HG02870 (cell line): ENCODE data around the gene TFDP2.
"Not testable (repeated sequence)": the region's sequence is repeated elsewhere in the genome, so short reads cannot be mapped to it uniquely, and the experiment has no call there.

ENCODE experiments used
- ATAC-seq: cut with Tn5 transposase; IDR thresholded peaks from one replicate; pipeline ENCODE4 v1.9.1; 2021; ENCODE audit warnings: mild to moderate bottlenecking, moderate library complexity; ENCODE audit not compliant: unreplicated experiment

Gene TFDP2

DNA sequence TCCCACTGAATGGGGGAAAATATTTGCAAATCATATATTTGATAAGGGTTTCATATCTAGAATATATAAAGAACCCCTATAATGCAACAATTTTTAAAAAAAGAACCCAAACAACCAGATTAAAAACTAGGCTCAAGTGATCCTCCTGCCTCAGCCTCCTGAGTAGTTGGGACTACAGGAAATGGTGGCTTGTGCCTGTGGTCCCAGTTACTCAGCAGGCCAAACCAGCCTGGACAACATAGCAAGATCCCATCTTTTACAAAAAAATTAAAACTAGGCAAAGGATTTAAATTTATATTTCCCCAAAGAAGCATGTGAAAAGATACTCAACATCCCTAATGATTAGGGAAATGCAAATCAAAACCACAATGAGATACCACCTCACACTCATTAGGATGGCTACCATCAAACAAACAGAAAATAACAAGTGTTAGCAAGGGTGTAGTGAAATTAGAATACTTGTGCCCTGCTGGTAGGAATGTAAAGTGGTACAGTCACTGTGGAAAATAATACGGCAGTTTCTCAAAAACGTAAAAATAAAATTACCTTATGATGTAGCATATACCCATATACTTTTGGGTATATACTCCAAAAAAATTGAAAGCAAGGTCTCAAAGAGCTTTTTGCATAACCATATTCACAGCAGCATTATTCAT lies 19.7 kb downstream of the TFDP2 start:
- no peak for ATAC-seq

DNA sequence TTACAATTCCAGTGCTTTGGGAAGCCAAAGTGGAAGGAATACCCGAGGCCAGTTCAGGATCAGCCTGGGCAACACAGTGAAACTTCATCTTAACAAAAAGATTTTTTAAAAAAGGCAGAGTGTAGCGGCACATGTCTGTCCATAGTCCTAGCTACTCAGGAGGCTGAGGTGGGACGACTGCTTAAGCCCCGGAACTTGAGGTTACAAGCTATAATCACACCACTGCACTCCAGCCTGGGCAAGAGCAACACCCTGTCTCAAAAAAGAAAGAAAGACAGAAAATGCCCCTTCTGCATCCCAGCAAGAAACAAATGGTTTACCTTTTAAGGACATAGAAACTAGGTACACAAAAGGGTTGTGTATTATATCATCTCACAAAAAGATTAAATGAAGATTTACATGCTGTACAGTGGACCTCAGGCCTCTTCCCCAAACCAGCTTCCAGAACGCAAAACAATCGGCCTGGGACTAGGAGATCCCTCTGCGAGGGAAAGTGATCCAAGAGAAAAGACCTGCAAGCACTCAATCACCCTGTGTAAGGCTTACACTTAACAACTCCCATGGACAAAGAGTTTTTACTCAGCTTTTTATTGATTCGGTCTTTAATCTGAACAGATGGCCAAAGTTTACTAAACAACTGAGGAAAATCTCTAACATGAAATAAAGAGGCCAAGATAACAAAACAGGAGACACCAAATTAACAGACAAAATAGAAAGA lies 21.2 kb downstream of the TFDP2 start:
- ATAC-seq, result no peak

DNA sequence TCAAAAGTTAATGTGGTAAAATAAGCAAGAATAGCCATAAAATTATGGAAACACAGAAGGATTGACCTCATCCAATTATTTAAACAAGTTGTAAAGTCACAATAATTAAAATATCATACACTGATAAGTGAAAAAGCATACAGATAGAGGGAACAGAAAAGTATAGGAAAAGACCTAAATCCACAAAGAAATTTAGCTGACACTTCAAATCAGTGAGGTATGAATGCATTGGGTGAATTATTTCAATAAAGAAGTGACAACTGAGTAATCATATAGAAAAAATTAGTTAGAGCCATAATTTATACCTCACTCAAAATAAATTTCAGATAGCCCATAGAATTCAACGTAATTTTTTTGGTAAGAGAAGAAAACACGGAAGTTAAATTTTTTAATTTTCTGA lies 25.1 kb downstream of the TFDP2 start:
- ATAC-seq, result no peak

DNA sequence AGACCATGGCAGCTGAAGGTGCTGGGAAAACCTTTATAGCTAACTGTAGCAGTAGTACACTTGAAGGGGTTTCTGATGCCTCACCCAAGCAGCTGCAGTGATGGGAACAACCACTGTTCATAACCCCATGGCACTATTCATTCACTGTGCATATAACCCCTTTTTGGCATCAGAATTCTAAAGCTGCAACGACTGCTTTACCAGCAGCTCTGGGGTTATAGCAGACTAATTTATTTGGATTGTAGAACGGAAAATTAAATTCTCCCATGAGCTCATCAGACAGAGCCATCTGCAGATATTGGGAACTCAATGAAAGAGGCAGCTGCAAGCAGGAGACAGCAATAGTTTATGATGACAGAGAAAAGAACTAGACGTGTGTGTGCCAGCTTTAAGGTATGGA lies 28.6 kb downstream of the TFDP2 start:
- no peak for ATAC-seq

DNA sequence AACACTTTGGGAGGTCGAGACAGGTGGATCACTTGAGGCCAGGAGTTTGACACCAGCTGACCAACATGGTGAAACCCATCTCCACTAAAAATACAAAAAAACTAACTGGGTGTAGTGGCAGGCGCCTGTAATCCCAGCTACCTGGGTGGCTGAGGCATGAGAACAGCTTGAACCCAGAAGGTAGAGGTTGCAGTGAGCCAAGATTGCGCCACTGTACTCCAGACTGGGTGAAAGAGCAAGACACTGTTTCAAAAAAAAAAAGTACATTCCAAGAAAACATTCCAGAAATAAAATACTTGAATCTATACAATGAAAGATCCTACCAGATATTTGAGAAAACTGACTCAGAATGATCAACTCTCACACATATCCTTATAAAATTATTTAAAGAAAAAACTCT lies 30.4 kb downstream of the TFDP2 start:
- ATAC-seq, result no peak

DNA sequence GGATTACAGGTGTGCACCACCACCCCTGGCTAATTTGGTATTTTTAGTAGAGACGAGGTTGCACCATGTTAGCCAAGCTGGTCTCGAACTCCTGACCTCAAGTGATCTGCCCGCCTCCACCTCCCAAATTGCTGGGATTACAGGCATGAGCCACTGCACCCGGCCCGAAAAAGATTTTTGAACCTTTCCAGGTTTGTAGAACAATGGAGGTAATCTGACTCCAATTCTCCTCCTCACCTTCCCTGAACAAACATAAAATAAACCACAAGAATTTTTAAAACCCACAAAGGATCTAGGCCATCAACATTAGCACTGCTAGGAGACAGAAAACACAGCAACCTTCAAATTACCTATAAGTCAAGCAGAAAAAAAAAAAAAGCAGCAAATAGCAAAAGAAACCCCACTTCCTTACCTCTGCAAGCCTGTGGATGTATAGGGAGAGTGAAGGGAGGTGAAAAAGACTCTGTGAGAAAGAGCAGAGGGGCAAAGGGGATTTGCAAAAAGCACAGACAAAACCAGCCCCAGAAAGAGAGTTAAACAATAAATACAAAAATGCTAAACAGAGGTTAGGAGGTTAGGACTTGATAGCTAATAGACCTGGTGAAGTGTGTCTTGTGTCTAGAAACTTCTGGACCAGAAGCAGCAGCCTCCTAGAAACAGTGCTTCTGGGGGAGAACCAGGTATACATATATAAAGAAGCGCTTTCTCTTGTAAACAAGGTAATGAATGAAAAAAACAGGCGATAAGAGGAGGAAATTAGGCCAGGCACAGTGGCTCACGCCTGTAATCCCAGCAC lies 32.1 kb downstream of the TFDP2 start:
- no peak for ATAC-seq

DNA sequence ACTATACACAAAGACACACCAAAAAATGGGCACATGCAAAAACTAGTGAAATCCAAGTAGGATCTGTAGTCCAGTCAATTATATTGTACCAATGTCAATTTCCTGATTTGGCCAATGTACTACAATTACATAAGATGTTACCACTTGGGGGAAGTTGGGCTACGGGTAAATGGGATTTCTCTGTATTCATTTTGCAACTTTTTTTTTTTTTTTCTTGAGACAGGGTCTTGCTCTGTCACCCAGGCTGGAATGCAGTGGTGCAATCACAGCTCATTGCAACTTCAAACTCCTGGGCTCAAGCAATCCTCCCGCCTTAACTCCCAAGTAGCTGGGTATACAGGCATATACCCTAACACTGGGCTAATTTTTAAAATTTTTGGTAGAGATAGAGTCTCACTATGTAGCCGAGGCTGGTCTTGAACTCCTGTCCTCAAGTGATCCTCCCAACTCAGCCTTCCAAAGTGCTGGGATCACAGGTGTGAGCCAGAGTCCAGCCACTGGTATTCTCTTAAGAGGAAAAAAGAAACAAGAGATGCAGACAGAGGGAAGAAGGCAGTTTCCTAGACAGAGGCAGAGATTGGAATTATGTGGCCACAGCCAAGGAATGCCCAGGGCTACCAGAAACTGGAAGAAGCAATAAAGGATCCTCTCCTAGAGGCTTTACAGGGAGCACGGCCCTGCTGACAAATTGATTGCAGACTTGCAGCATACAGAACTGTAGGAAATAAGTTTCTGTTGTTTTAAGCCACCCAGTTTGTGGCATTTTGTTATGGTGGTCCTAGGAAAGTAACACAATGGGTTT lies 33.3 kb downstream of the TFDP2 start:
- no peak for ATAC-seq

DNA sequence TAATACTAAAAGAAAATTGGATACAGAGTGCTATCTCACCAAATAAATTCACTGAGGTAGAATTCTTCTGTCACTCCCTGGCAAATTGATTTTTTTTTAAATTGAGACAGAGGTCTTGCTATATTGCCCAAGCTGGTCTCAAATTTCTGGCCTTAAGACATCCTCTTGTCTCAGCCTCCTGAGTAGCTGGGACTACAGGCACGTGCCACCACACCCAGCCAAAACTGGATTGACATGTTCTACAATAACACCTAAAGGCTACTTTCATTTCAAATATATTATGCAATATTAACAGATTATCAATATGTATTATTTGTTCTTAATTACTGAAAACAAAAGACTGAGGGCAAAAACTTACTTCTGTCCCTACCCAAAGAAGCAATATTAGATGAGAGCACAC lies 36.7 kb downstream of the TFDP2 start:
- ATAC-seq, result no peak

DNA sequence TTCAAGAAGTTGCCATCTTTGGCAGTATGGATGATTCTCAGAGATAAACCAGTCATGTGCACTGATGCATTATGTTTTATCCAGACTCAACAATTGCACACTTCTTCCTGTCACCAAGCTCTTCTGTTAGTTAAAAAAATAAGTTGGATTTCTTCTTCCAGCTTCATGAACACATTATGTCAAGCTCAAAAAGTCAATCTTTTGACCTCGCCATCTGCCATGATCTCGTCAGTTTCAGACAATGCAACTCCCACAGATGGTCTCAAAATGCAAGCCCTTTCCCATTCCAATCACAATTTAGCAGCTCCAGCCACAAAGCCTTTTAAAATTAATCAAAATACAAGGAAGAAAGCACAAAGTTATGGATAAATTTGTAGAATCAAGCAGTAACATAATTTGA lies 42.8 kb downstream of the TFDP2 start:
- no peak for ATAC-seq

DNA sequence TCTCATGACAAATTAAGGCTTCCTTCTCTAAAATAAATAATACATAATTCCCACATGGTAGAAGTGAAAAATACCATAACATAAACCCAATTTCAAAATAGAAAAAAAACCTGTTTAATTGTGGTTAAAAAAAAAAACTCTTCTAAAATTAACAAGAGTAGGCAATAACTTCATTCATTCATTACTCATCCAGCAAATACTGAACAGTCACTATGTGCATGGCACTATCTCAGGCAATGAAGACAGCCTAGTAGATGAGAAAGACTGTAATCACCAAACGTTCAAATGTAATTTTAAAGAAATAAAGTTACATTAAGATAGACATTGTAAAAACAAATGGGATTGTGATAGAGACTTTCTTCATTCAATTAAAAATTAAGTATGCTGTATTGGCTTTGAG lies 43.4 kb downstream of the TFDP2 start:
- no peak for ATAC-seq

DNA sequence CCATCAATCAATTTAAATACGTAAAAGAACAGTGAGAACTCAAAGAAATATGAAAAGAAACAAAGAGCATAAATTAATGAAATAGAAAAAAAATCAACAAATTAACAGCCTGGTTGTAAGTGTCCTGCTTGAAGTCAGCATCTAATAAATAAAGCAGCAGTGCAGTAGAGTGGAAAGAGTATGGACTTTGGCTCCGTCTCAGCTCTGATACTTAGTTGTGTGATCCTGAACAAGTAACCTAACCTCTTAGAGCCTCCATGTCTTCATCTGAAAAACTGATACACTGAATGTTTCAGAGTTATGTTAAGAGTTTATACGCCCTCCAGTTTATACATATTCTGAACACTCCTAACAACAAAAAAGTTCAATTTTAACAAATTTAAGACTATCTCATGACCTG lies 44.6 kb downstream of the TFDP2 start:
- no peak for ATAC-seq

DNA sequence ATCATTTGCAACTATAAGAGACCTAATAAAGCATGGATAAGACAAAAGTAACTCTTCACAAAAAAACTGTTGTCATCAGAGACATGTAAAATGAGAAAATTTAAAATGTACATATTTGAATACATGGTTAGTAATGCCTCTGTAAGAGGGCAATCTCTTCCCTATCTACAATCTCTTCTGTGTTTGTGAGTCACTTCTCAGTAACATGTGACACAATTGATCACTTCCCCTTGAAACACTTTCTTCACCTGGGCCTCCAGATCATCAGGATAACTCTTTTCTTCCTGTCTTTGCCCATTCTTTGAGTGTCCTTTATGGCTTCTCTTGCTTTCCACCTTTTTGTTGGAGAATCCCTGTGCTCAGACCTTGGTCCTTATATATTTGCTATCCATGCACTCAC lies 50.4 kb downstream of the TFDP2 start:
- ATAC-seq, result no peak

DNA sequence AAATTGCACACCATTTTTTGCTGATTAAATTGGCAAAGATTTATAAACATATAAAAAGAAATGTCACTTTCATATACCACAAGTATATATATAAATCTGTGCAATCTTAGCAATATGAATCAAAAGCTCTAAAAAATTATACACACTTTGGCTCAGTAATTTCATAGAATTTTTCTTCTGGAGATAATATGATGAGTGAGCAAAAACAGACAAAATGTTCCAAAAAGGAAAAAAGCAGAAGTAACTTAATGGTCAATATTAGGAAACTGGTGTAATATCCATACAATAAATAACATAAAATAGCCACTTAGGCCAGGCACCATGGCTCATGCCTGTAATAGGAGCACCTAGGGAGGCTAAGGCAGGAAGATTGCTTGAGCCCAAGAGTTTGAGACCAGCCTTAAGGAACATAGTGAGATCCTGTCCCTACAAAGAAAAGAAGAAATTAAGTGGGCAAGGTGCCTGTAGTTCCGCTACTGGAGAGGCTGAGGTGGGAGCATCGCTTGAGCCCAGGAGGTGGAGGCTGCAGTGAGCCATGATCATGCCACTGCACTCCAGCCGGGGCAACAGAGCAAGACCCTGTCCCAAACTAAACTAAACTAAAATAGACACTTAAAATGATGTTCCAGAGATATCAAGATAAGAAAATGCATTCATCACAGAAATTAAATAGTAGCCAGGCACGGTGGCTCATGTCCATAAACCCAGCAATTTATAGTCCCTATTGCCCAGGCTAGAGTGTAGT lies 52.1 kb downstream of the TFDP2 start:
- no peak for ATAC-seq

DNA sequence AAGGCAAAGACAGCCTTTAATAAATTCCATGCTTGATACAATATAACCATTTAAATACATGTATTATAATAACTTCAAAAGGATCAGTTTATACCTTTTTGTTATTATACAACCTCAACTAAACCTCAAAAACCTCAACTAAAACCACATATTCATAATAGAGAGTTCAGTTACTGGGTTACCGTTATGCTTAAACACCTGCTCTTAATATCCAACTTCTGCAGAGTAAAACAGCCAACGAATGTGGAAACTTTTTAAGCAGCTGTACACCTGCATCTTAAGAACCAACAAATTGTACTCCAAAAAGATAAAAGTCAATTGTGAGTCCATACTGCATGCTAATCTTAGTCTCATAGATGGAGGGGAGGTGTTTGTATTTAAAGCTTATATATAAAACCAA lies 53.5 kb downstream of the TFDP2 start:
- ATAC-seq, result no peak

DNA sequence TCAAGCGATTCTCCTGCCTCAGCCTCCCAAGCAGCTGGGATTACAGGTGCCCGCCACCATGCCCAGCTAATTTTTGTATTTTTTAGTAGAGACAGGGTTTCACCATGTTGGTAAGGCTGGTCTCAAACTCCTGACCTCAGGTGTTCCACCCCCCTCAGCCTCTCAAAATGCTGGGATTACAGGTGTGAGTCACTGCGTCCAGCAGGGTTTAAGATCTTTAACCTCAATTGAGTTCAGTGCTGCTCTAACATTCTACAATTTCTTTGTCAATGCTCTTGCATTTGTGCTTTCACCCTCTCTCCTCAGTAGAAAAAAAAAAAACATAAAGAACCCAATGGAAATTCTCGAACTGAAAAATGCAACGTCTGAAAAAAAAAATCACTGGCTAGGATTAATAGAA lies 60.4 kb downstream of the TFDP2 start:
- not testable (repeated sequence) for ATAC-seq

DNA sequence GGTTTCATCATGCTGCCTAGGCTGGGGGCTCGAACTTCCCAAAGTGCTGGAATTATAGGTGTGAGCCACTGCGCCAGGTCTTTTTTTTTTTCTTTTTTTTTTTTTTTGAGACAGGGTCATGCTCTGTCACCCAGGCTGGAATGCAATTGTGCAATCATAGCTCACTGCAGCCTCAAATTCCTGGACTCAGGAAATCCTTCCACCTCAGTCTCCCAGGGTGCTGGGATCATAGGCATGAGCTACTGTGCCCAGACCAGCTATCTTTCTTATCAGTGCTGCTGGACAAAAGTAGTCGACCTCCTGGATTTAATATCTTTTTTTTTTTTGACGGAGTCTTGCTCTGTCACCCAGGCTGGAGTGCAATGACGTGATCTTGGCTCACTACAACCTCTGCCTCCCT lies 60.8 kb downstream of the TFDP2 start:
- no peak for ATAC-seq

DNA sequence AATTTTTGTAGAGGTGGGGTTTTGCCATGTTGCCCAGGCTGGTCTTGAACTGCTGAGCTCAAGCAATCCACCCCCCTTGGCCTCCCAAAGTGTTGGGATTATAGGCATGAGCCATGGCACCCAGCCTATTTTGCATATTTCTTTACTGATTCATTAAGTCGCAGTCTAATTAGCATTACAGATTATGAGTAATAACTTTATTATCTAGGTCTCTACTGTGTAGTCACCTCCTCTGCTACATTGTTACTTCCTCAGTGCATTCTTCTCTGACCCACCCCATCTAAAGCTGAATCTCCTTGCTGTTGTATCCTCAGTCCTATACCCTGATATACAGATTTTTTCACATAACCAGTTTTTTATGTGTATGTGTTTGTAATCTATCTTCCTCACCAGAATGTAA lies 61.7 kb downstream of the TFDP2 start:
- no peak for ATAC-seq

DNA sequence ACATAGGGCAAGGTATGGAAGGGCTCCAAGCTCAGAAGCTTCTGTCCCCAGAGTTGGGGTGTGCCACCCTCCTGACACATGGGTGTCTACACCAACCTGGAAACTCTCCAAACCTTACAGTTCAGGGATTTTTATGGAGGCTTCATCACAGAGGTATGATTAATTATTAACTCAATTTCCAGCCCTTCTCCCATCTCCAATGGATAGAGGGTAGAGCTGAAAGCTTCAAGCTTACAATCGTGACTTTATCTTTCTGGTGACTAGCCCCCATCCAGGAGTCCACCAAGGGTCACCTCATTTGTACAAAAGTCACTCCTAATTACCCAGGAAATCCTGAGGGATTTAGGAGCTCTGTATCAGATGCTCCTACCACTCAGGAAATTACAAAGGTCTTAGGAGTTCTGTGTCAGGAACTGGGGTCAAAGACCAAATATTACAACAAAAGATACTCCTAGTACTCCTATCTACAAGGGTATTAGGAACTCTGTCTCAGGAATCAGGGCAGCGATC lies 62.7 kb downstream of the TFDP2 start:
- ATAC-seq, result no peak

DNA sequence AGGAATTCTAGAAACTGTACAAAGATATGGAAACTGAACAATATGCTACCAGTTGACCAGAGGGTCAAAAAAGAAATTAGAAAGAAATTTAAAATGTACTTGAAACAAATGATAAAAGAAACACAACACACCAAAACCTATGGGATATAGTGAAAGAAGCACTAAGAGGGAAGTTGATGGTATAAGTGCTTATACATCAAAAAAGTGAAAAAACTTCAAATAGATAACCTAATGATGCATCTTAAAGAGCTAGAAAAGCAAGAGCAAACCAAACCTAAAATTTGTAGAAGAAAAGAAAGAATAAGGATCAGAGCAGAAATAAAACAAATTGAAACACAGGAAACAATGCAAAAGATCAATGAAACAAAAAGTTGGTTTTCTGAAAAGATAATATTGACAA lies 68.2 kb downstream of the TFDP2 start:
- no peak for ATAC-seq

DNA sequence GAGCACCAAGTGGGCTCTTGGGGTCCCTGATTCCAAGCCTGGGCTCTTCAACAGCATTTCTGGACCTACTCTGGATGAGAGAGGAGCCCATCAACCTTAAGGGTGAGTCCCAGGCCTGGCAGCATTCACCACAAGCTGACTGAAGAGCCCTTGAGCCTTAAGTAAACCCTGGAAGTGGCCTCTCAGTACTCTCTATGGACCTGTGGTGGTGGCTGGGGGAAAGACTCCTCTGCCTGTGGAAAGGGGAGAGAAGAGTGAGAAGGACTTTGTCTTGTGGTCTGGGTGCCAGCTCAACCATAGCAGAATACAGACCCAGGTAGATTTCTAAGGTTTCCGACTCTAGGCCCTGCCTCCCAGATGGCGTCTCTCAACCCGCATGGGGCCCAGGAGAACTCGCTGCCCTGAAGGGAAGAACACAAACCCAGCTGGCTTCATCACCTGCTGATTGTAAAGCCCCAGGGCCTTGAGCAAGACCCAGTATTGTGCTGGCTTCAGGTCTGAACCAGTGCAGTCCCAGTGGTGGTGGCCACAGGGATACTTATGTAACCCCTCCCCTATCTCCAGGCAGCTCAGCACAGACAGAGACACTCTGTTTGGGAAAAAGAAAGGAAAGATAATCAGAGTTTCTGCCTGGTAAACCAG lies 71.4 kb downstream of the TFDP2 start:
- ATAC-seq, result no peak
